Keratinocyte (primary cell): Measurements from ENCODE around the gene UQCRC1.

Experiments
- CTCF ChIP-seq, 3 experiments: IDR thresholded peaks in 1 of 3; conservative IDR thresholded peaks in 1 of 3; optimal IDR thresholded peaks in 1 of 3; 2 replicates in 2 of 3; 3 replicates in 1 of 3; pipeline versions ENCODE3 to v1.5.1; 2011; ENCODE audit warnings: low read length in 3 of 3, mild to moderate bottlenecking in 3 of 3, moderate library complexity in 2 of 3, control low read depth in 1 of 3, inconsistent platforms in 1 of 3; ENCODE audit not compliant: insufficient read depth in 2 of 3; ENCODE audit errors: extremely low read depth in 1 of 3
- EZH2 ChIP-seq: IDR thresholded peaks from one replicate; pipeline ENCODE4 v1.6.1; 2012; ENCODE audit warnings: inconsistent platforms, mild to moderate bottlenecking, low read length, moderate library complexity

- TF ChIP-seq CTCF (optimal IDR thresholded peaks at IDR 0.05 in 1 of 3, IDR thresholded peaks at IDR 0.05 in 1 of 3, conservative IDR thresholded peaks at IDR 0.05 in 1 of 3; ENCODE audit: extremely low read depth in 1 of 3, insufficient read depth in 2 of 3, low read length in 3 of 3), result no peak
- no peak for TF ChIP-seq EZH2
These were observed 37.5 kb downstream of the UQCRC1 start for GRCh38 chr3:48571938-48572337.
